ENCODE results near the gene C12orf76.
A peak's percentile ranks its signal among the peaks of the same experiment; 100 is the strongest.
"Not testable (repeated sequence)": the region's sequence is repeated elsewhere in the genome, so short reads cannot be mapped to it uniquely, and the experiment has no call there.

Gene C12orf76

GRCh38 chr12:110020956-110021355 is 27.4 kb downstream of the C12orf76 start:
- DNase-seq, result no peak

DNA sequence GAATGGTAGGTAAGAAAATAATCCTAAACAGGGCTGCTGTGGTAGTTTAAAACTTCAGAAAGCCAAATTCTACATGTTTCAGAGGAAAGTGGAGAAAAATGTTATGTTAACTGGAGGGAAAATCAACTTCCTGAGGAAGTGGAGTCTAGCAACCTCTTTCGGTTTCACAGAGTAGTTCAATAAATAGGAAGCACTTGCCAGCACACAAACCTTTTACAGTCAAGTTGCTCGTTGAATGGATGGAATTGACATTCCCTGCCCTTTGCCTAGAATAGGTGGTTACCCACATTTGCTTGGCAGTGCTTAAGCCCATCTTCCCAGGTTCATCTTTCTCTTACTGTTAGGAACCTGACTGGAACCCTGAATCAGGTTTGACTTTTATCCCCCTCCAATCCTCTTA is 33.2 kb downstream of the C12orf76 start:
- peak; percentile 50 for DNase-seq

- DNase-seq, result no peak
Observed at GRCh38 chr12:110012659-110013058, 35.7 kb downstream of the C12orf76 start.

DNA sequence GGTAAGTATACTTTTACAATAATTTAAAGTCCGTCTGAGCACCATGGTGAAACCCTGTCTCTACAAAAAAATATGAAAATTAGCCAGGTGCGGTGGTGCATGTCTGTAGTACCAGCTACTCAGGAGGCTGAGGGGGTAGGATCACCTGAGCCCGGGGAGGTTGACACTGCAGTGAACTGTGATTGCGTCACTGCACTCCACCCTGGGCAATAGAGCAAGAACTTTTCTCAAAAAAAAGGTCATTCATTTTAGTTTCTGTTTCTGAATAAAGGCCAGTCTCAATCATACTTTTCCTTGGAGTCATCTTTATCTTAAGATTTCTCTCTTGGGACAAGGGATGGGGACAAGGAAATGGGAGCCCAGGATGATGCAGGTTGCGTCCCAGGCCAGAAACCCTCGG is 36.2 kb downstream of the C12orf76 start:
- DNase-seq, result no peak

- no peak for DNase-seq
Observed at GRCh38 chr12:110010853-110011723, 37.2 kb downstream of the C12orf76 start.

DNA sequence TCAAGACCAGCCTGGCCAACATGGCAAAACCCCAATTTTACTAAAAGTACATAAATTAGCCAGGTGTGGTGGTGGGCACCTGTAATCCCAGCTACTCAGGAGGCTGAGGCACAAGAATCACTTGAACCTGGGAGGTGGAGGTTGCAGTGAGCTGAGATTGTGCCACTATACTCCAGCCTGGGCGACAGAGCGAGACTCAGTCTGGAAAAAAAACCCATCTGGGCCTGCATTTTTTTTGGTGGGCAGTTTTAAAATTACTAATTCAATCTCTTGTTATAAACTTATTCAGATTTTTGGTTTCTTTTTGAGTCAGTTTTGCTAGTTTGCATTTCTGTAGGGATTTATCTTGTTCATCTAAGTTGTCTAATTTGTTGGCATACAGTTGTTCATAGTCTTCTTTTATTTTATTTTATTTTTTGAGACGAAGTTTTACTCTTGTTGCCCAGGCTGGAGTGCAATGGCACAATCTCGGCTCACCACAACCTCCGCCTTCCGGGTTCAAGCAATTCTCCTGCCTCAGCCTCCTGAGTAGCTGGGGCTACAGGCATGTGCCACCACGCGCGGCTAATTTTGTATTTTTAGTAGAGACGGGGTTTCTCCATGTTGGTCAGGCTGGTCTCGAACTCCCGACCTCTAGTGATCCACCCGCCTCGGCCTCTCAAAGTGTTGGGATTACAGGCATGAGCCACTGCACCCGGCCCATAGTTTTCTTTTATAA is 39.5 kb downstream of the C12orf76 start:
- DNase-seq, result not testable (repeated sequence)

DNA sequence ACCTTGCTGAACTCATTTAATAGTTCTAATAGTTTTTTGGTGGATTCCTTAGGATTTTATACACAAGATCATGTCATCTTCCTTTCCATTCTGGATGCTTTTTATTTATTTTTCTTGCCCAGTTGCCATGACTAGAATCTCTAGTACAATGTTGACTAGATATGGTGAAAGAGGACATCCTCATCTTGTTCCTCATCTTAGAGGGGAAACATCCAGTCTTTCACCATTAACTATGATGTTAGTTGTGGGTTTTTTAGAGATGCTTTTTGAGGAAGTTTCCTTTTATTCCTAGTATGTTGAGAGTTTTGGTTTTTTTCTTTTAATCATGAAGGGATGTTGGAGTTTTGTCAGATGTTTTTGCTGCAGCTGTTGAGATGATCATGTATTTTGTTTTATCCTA is 40.4 kb downstream of the C12orf76 start:
- no peak for DNase-seq

DNA sequence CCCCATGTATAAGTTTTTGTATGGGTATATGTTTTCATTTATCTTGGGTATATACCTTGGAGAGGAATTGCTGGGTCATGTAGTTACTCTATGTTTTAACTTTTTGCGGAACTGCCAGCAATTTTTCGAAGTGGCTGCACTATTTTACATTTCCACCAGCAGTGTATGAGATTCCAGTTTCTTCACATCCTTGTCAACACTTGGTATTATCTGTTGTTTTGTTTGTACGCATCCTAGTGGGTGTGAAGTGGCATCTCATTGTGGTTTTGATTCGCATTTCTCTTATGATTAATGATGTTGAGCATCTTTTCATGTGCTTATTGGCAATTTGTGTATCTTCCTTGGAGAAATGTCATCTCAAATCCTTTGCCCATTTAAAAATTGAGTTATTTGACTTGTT is 42.2 kb downstream of the C12orf76 start:
- no peak for DNase-seq

- peak; percentile 49 for DNase-seq
Observed at GRCh38 chr12:110005319-110005973, 42.9 kb downstream of the C12orf76 start.

- DNase-seq, result no peak
Observed at GRCh38 chr12:110004598-110004997, 43.7 kb downstream of the C12orf76 start.

DNA sequence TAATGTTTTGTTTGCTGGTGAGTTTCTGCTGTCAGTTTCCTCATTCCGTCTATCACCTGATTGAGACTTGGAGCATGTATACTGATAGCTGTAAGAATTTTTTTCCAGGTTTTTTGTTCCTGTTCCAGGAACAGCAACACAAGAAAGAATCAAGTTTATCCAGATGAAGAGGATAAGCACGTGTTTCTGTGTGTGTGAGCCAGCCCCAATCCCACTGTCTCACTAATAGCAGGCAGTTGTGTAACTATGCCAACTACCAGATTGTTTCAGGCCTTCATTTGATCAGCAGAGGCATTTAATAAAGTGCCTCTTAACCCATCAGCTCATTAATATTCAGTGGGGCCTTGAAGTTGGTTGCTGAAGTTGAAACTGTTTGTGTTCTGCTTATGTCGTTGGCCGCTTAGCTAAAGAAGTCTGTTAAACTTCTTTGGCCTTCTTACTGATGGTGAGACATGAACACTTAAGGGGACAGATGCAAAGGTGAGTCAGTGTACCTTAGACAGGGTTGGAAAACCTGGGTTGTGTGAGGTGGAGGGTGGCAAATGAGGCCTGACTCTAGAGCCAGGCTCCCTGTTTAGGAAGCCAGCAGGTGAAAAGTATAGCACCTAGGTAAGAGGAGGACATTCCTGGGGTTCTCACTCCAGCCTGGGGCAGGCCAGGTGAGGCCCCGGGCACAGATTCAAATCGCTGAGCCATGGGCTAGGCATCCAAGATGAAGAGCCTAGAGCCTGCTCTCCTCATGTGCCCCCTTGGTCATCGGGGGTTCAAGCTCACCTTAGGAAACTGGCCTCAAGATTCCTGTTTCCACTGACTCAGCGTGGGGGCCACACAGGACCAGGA is 45.4 kb downstream of the C12orf76 start:
- no peak for DNase-seq

DNA sequence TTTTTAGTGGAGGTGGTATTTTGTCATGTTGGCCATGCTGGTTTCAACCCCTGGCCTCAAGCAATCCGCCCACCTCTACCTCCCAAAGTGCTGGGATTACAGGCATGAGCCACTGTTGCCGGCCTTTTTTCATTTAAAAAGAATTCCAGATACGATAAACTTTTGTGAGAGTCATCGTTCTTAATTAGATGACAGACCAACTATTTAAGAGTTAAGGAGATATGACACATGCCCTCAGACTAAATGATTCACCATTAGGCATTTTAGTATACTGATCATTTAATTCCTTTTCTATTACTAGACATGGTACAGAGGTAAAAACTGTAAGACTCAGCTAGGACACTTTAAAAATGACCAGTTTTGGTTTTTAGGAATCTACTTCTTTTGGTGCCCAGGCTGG is 46.7 kb downstream of the C12orf76 start:
- no peak for DNase-seq

DNA sequence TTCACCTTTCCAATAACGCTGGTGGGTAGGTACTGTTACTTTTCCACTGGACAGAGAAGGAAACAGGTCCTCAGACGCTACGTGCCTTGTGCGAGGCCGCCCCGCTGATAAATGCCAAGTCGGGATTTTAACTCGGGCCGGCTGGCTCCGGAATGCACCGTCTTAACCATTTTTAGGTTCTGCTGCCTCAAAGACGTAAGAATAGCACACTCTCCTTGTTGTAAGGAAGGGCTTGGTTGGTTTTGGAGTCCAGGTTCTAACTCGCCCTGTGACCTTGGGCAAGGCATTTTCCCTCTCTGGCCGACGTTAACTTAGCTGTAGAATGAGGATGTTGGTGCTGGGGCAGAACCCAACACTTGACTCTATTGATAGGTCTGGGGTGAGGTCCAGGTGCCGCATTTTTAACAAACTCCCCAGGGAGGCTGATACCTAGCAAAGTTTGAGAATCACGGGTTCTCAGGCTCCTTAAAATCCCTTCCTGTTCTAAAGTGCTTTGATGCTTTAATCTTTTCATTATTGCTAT is 48.3 kb downstream of the C12orf76 start:
- no peak for DNase-seq

DNA sequence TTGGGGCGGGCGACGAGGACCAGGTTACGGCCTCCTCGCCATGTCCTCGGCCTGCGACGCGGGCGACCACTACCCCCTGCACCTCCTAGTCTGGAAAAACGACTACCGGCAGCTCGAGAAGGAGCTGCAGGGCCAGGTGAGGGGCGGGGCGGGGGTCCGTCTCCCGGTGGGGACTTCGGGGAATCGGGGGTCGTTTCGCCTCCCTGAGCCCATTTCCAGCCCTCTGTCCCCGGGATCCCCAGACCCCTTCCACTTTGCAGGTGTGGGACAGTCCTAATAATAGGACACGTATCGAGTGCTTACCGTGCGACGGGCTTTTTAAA is 48.7 kb downstream of the C12orf76 start:
- no peak for DNase-seq

GRCh38 chr12:109998904-109999648 is 49.2 kb downstream of the C12orf76 start, which contains the start of gene ANKRD13A:
TSS of gene ANKRD13A (plus strand) at chr12:109999430. CDS start at chr12:109999689, 259 bp downstream.
- DNase-seq, result peak; percentile 96

DNA sequence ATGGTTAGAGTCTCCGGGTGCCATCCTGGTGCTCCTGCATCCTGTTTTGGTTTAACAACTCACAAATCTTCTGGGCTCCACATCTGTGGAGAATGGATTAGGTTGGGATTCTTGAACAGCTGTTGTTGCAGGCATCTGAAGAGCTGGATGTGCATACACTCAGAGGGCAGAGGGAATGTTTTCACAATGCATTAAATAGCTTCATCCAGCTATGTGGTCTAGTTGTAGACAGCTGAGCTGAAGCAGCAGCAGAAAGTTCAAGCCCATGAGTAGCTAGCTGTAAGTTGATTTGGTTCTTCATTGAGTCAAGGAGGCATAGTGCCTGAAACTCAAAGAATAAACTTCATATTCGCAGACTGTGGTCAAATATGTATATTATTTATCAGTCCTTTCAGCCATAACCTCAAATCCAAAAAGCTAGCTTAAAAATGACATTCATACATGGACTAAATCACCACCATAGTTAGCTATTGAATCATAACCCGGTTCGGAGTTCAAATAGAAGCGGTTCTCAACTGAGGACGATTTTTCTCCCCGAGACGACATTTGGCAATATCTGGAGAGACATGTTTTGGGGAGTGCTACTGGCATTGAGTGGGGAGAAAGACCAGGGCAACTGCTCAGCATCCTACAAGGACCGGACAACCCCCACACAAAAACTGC is 50.0 kb downstream of the C12orf76 start:
- no peak for DNase-seq

- DNase-seq, result no peak
Observed at GRCh38 chr12:109997393-109997792, 50.9 kb downstream of the C12orf76 start.

- no peak for DNase-seq
Observed at GRCh38 chr12:109996483-109996853, 51.9 kb downstream of the C12orf76 start.

DNA sequence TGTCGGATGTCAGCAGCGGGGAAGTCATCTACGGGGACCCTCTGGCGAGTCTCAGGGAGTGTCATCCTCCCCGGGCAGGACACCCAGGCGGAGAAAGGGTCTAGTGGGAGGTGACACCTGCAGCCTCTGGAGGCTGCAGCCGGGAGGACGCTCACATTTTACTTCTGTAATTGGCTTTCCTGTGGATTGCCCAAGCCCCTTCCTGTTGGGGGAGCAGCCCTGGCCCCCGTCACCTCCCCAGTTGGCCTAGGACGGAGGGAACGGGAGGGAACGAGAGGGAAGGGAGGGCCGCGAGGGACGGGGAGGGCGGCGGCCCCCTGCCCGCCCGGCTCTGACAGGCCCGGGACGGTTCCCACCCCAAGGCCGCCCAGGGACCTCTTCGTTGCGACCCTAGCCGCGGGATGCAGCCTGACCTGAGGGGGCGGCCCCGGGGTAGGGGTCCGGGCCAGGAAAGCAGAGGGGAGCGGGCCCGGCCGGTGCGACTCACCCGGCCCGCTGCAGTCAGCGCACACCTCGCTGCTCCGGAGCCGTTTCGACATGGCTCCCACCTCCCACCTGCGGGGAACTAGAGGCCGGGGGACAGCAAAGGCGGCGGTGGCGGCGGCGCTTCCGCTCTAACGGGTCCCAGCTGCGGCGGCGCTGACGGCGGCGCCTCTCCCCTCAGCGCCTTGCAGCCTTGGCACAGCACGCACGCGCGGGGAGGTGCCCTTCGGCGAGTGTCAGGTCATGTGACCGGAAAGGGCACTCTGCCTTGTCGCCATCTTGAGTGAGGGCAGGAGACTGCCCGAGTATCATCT is 52.4 kb downstream of the C12orf76 start, which contains the start of gene GIT2:
GIT2 (minus strand) TSS at position 683 of the 797 bp plus-strand sequence; CDS start at position 539, 144 bp downstream.
- peak; percentile 95 for DNase-seq

DNA sequence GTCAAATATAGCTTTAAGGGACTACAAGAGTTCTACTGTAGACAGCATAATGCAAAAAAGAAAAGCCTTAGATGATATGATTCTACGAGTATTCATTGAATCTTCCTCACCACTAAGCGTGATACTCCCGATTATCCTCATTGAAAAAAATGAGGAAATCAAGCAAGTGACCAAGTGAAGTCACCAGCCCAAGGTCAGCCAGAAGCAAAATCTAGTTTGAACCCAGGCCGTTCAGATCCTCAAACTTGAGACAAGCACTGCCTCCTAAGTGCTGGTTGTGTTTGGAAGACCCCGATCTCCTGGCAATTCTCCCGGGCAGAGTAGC is 53.0 kb downstream of the C12orf76 start:
- DNase-seq, result no peak

All from CD4-positive, alpha-beta T cell treated with Interleukin-4 for 4 hours (primary cell).